DND-41 (cell line): ENCODE results near the gene RAD51C.

Source experiments
- ATAC-seq: fragments of 200-7000 bp; cut with Tn5 transposase; 3 replicates; pipeline ENCODE4 v1.9.1; 2021; ENCODE audit warnings: low read depth; ENCODE audit not compliant: insufficient read depth
- DNase-seq: peaks from one replicate; pipeline ENCODE4 v3.0.0-alpha.2; 2020
- H2AFZ ChIP-seq: 2 replicates; pipeline ENCODE4 v1.6.0; 2012; ENCODE audit warnings: low read depth, low read length
- H3K27ac ChIP-seq: 2 replicates; pipeline ENCODE4 v1.5.1; 2012; ENCODE audit warnings: low read length, inconsistent platforms
- H3K27me3 ChIP-seq: fragments of 200-600 bp; sonication (generic); 2 replicates; pipeline ENCODE4 v1.6.0; 2012; ENCODE audit warnings: low read length, mild to moderate bottlenecking, inconsistent platforms; ENCODE audit not compliant: insufficient read depth, poor library complexity
- H3K36me3 ChIP-seq: 2 replicates; pipeline ENCODE4 v1.5.1; 2012; ENCODE audit warnings: low read length, inconsistent platforms; ENCODE audit not compliant: insufficient read depth
- H3K4me1 ChIP-seq: 2 replicates; pipeline ENCODE4 v1.5.1; 2012; ENCODE audit warnings: mild to moderate bottlenecking, low read length; ENCODE audit not compliant: insufficient read depth
- H3K4me2 ChIP-seq: 2 replicates; pipeline ENCODE4 v1.6.0; 2012; ENCODE audit warnings: mild to moderate bottlenecking, moderate library complexity, low read length, inconsistent platforms; ENCODE audit not compliant: insufficient read depth
- H3K4me3 ChIP-seq, 2 experiments: fragments of 200-600 bp in 1 of 2; shearing (Covaris generic) in 1 of 2; 2 replicates each; pipeline ENCODE4 v1.5.1; 2012 to 2016; ENCODE audit warnings: inconsistent platforms in 2 of 2, low read length in 2 of 2, mild to moderate bottlenecking in 2 of 2, low read depth in 1 of 2, moderate library complexity in 1 of 2
- H3K79me2 ChIP-seq: 2 replicates; pipeline ENCODE4 v1.6.0; 2012; ENCODE audit warnings: low read length, inconsistent platforms; ENCODE audit not compliant: insufficient read depth
- H3K9ac ChIP-seq: 2 replicates; pipeline ENCODE4 v1.6.0; 2012; ENCODE audit warnings: low read depth, mild to moderate bottlenecking, inconsistent platforms, low read length, moderate library complexity
- H3K9me3 ChIP-seq: 2 replicates; pipeline ENCODE4 v1.5.1; 2012; ENCODE audit warnings: low read length, moderate library complexity, mild to moderate bottlenecking, inconsistent platforms; ENCODE audit not compliant: insufficient read depth, severe bottlenecking
- H4K20me1 ChIP-seq: 2 replicates; pipeline ENCODE4 v1.6.0; 2012; ENCODE audit warnings: low read length; ENCODE audit not compliant: insufficient read depth
- CTCF ChIP-seq: IDR thresholded peaks from 2 replicates; pipeline ENCODE4 v1.5.1; 2012; ENCODE audit warnings: borderline replicate concordance, low read length, moderate library complexity, mild to moderate bottlenecking; ENCODE audit not compliant: poor library complexity, severe bottlenecking; ENCODE audit errors: extremely low read depth
- EZH2 ChIP-seq: IDR thresholded peaks from 3 replicates; pipeline ENCODE4 v1.6.1; 2012; ENCODE audit warnings: borderline replicate concordance, low read depth, mild to moderate bottlenecking, moderate library complexity, low read length, inconsistent platforms; ENCODE audit not compliant: severe bottlenecking

RAD51C gene

GRCh38 chr17:58785097-58785496, 92.7 kb downstream of the RAD51C start:
- TF ChIP-seq CTCF (no peak), EZH2 (no peak)
- no peak for ATAC-seq
- no peak for DNase-seq

More at GRCh38 chr17:58785097-58785496, 92.7 kb downstream of the RAD51C start:
- Histone ChIP-seq H3K9me3 (no peaks in the 10 kb centered on the region), H3K4me3 (no peak overlapping the region), H4K20me1 (no peaks in the 10 kb centered on the region), H3K4me2 (no peak overlapping the region), H3K9ac (no peak overlapping the region), H3K27me3 (peaks cover 3% of the 10 kb centered on the region), H2AFZ (no peak overlapping the region), H3K4me1 (peaks cover 4% of the 10 kb centered on the region; the same call in 1 of the 2 replicates), H3K79me2 (no peaks in the 10 kb centered on the region), H3K27ac (no peak overlapping the region), H3K36me3 (no peaks in the 10 kb centered on the region)
